HG02981 (cell line): ENCODE data around the gene PNPT1.
A peak's percentile ranks its signal among the peaks of the same experiment; 100 is the strongest.

Source experiments
- ATAC-seq: cut with Tn5 transposase; IDR thresholded peaks from one replicate; pipeline ENCODE4 v1.9.1; 2021; ENCODE audit warnings: mild to moderate bottlenecking, moderate library complexity; ENCODE audit not compliant: unreplicated experiment

The PNPT1 gene

GRCh38 chr2:55672630-55673029, 21.0 kb downstream of the PNPT1 start:
- no peak for ATAC-seq

- no peak for ATAC-seq
These were observed 24.7 kb downstream of the PNPT1 start for GRCh38 chr2:55668956-55669355.

GRCh38 chr2:55653255-55653654, 40.4 kb downstream of the PNPT1 start:
- ATAC-seq = no peak

- no peak for ATAC-seq
These were observed 44.4 kb downstream of the PNPT1 start for GRCh38 chr2:55649211-55649610.

GRCh38 chr2:55636831-55637230, 56.8 kb downstream of the PNPT1 start:
- ATAC-seq = no peak

GRCh38 chr2:55628931-55629330, 64.7 kb downstream of the PNPT1 start:
- no peak for ATAC-seq

- no peak for ATAC-seq
These were observed 65.7 kb downstream of the PNPT1 start for GRCh38 chr2:55627915-55628314.

GRCh38 chr2:55621802-55622201, 71.8 kb downstream of the PNPT1 start:
- ATAC-seq = no peak

GRCh38 chr2:55620123-55620779, 73.4 kb downstream of the PNPT1 start:
- ATAC-seq = no peak

GRCh38 chr2:55618275-55619055, 75.2 kb downstream of the PNPT1 start:
- peak; percentile 31 for ATAC-seq

GRCh38 chr2:55618025-55618274, 75.7 kb downstream of the PNPT1 start:
- ATAC-seq = no peak

- peak; percentile 76 for ATAC-seq
These were observed 76.2 kb downstream of the PNPT1 start, which contains the start of gene PPP4R3B for GRCh38 chr2:55617175-55618024. PPP4R3B (minus strand) TSS chr2:55617622; CDS start chr2:55617285, 337 bp downstream.

- ATAC-seq = peak; percentile 29
These were observed 77.0 kb downstream of the PNPT1 start for GRCh38 chr2:55616551-55617174.

- no peak for ATAC-seq
These were observed 81.6 kb downstream of the PNPT1 start for GRCh38 chr2:55611997-55612396.

- no peak for ATAC-seq
These were observed 82.5 kb downstream of the PNPT1 start for GRCh38 chr2:55610954-55611743.

GRCh38 chr2:55609938-55610578, 83.6 kb downstream of the PNPT1 start:
- no peak for ATAC-seq

GRCh38 chr2:55609193-55609794, 84.3 kb downstream of the PNPT1 start:
- ATAC-seq = no peak

GRCh38 chr2:55607717-55608116, 85.9 kb downstream of the PNPT1 start:
- ATAC-seq = no peak

- ATAC-seq = no peak
These were observed 89.5 kb downstream of the PNPT1 start for GRCh38 chr2:55604027-55604565.
